SK-N-DZ (cell line): ENCODE data around the gene ADNP.

Experiments
- DNase-seq: peaks from one replicate; pipeline ENCODE4 v3.0.0-alpha.2; 2015; ENCODE audit warnings: low spot score

The ADNP gene

DNA sequence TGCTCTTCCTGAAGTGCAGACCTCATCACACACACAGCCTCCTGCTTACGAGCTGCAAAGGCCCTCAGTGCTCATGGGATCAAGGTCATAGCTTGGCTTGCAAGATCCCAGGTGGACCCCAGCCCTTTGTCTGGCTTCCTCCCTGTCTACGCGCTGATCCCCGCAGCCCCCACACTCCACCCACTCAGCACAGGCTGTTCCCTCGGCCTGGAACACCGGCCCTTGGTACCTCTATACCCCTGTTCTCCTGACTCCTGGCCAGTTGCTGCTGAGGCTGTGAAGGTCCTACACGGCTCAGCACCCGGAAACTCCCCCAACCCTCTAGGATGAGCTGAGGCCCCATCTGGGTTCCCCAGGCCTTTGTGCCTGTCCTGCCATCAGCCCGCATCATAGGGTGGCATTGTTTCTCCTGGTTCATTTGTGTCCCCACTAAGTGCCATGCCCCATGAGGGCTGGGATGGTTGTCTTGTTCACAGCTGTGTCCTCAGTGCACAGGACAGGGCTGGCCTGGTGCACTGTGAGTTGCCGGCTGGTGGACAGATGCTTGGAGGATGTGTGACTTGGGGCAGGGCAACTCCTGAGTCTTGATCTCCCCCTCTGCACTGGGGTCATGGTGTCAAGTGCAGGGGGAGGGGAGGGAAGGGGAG is 57.0 kb downstream of the ADNP start:
- no peak for DNase-seq

DNA sequence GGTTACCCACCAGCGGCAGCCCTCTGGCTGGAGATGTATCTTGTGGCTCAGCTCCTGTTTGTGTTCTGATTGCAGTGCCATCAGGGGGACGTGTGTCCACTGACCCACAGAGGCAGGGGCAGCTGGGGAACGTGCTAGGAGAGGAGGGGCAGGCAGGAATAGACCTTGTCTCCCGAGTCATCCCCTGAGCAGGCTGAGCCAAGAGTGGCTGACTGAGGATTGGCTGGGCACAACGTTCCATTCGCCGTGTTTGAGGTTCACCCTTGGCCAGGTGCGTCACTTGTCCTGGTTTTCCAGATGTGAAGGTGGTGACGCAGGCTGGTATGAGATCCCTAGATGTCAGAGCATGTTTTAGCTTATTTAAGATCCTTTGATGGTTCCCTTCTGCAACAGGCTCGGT is 57.7 kb downstream of the ADNP start:
- no peak for DNase-seq

DNA sequence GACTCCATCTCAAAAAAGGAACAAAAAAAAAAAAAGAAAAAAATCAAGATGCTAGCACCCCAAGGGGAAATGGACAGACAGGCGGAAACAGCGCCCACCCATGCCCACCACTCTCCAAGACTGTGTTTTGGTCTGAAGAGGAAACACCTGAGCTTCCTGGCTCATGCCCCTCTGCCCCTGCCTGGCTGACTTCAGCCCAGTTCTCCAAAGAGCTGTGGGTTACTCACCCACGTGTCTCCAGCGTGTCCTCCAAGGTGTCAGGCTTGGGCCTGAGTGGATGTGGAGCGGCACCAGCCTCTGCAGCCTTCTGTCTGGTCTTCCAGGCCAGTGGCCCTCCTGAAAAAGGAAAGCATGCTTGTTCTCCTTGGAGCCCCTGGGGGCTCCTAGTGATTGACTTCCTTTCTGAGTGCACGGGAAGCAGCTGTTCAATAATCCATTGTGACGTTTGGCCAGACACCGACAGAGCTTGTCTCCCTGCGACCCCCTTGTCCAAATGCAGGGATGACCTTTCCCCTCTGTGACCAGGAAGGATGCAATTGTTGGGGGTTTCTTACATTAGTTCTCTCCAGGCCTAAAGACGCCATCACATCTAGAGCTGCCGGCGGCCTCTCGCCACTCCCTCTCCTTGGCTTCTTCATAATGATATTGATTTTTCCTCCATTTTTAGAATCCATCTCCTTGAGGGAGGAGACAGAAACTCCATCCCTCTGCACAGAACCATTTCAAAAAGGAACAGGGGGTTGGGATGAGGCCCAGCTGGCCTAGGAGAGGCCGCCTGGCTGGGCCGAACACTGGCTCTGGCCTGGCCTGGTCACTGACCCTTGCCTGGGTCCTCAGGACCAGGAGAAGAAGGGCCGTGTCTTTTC is 58.4 kb downstream of the ADNP start:
- no peak for DNase-seq

DNA sequence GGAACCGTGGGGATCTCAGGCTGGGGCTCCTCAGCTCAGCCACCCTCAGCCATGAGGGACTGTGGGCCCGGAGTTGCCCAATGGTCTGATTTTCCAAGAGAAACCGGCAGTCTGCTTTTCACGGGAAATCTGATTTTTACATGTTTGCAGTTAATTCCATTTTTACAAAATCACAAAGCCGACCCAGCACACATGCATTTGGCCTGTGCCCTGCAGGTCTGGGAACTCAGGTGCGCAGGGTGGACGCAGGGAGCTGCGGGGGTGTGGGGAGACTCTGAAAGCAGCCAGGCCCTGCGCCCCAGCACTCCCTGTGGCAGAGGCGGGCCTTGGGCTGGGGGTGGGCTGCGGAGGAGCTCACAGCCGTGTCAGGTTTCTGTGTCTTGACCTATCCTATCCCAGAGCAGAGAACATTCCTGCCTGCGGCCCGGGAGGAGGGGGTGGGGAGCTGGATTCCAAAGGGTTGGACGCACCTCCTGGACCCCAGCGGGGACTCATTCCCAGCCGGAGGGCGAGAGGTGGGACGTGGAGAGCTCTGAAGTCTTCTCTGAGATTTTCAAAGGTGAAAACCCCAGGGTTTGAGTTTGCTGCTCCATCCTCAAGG is 60.6 kb downstream of the ADNP start:
- DNase-seq, result peak; percentile 81

DNA sequence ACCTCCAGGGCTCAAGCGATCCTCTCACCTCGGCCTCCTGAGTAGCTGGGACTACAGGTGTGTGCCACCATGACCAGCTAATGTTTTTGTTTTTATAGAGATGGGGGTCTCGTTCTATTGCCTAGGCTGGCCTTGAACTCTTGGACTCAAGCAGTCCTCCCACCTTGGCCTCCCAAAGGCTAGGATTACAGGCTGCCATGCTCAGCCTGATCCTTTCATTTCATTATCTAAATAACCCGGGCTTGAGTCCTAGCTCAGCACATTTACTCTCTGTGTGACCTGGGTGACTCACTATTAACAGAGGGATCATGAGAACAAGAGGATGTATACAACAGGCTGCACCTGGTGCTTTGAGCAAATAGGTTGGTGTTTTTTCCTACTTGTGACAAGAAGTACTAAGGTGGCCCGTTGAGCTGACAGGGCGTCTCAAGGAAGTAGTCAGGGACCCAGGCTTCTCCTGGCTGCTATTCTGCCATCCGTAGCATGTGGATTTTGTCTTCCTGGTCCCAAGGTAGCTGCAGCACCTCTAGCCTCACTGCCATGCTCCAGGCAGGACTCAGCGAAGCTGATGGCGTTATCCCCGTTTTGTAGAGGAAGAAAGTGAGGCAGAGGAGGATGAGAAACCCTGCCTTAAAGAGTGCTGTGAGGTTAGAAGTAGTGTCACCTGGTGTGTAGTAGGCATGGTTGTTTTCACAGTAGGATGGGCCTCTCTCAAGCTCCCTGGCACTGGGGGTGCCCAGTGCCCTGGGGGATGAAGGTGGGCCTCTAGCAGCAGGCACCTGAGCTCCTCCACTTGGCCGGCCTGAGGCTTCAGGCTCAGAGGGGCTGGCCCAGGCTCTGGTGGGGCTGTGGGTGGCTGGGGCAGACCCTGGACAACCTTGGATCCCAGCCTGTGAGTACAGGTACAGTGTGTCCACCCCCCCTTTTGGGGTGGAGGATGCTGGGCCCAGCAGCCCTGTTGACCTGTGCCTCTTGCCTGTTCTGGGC is 62.4 kb downstream of the ADNP start:
- no peak for DNase-seq

DNA sequence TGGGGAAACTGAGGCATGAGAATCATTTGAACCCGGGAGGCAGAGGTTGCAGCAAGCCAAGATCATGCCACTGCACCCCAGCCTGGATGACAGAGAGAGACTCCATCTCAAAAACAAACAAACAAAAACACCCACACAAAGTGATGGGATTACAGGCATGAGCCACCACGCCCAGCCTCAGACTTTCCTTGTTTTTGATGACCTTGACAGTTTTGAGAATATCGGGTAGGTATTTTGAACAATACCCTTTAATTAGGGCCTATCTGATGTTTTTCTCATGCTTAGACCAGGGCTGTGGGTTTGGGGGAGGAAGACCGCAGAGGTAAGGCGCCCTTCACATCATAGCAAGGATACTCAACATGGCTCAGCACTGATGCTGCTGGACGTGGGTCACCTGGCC is 63.4 kb downstream of the ADNP start:
- no peak for DNase-seq

DNA sequence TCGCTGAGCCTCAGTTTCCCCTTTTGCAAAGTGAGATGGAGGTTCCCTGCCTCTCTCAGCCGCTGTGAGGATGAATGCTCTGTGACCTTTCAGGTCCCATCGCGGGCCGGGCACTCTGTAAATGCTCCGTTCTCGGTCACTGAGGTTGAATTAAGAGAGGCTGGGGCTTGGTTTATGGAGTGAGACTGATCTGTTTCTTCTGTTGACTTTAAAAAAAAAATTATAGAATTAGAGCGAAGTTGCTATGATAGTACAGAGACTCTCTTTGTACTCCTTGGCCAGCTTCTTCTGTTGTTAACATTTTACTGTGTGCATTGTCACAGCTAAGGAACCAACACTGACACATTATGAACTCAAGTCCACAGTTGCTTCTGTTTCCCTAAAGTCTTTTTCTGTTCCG is 64.4 kb downstream of the ADNP start:
- no peak for DNase-seq

DNA sequence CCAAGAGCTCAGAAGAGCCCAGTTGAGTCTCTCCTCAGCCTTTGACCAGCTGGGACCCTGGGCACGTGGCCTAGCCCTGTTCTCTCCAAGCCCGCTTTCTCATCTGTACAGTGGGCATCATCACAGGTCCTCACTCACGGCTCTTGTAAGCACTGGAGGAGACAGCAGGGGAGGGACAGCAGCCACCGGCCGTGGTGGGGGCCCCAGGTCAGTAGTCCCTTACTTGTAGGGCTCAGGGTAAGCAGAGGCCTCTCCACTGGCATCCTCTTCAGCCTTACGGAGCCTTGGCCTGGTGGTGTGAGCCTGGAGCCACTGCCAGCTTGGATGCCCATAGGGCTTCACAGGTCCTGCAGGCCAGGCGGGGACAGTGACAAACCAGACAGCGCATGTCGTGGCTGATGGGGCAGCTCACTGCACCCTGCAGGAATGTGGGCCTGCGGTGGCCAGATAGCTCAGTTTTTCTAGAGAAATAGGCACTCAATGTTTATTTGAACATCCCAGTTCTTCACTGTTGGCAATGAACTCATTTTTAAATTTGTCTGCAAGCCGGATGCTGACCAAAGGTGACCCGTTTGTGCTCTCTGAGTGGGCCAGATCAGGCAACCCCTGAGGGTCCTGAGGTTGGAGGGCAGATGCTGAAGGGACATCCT is 65.1 kb downstream of the ADNP start:
- DNase-seq, result no peak

DNA sequence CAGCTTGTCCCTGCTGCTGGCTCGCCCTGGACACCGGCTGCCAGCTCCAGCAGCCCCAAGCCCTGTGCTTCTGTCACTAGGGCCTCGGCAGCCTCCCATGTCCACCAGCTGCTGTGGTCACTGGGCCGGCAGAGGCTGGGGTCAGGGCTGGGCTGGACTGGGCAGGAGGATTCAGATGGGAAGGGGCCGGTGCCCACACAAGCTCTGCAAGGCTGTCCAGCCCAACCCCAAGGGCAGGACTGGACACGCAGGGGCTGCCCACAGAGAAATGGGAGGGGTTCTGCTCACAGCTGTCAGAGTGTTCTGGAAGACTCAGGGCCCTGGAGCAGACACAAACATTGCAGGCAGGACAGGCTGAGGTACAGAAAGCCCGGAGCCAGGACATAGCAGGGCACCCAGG is 65.6 kb downstream of the ADNP start:
- no peak for DNase-seq

DNA sequence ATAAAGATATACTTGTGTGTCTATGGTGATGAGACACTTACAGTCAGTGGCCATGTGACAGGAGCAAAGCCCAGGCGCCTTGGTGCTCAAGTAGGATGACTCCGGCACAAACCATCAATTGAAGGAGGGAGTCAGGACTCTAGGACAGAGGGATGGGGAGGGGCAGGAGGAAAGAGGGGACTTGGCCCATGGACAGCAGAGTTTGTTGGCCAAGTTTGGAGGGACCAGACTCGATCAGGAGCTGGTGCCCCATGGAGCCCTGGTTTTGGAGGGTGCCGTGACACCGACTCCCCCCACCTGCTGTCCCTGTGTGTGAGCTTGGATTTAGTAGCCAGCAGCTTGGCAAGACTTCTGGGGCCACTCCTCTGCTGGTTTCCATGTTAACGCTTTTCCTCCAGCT is 66.1 kb downstream of the ADNP start:
- no peak for DNase-seq

DNA sequence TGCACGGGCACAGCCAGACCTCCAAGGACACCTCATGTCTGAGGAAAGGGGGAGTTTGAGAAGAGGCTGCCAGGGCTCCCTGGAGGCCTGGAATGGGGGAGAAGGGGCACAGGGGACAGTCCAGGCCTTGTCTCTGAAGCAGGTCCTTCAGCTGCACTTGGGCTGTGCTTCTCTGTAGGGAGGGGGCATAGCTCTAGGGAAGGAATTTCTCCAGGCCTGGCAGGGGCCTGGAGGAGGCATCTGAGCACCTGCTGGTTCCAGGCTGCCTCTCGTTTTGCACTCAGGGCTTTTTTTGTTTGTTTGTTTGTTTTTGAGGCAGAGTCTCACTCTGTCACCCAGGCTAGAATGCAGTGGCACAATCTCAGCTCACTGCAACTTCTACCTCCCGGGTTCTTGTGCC is 68.7 kb downstream of the ADNP start:
- no peak for DNase-seq

DNA sequence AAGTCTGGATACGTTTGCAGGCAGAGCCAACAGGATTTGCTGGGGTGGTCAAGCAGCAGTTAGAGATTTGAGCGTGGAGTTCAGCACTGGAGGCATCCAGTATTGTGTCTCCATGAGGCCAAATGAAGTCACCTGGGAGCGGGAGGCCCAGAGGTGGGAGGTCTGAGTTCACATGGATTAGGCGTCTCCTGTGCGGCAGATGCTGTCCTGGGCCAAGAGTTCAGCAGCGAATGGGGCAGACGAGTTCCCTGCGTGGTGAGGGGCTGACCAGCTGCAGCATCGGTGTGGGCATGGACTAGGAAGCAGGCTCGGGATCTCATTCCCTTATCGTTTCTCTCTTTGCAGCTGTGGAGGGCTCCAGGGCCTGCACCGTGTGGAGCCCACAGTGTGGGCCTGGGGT is 70.2 kb downstream of the ADNP start:
- DNase-seq, result no peak

DNA sequence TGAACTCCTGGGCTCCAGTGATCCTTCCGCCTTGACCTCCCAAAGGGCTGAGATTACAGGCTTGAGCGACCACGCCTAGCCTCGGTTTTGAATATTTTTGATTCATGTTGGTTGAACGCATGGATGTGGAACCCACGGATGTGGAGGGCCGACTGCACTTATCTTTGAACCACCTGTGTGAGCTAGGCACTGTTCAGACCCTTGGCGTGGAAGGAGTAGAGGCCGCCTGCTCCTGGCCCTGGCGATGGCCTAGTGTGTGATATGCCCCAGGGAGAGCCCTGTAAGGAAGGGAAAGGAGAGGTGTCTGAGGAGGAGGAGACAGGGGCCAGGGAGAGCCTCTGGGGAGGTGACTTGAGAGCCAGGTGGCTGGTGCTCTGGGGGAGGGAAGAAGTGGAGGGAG is 72.1 kb downstream of the ADNP start:
- no peak for DNase-seq

DNA sequence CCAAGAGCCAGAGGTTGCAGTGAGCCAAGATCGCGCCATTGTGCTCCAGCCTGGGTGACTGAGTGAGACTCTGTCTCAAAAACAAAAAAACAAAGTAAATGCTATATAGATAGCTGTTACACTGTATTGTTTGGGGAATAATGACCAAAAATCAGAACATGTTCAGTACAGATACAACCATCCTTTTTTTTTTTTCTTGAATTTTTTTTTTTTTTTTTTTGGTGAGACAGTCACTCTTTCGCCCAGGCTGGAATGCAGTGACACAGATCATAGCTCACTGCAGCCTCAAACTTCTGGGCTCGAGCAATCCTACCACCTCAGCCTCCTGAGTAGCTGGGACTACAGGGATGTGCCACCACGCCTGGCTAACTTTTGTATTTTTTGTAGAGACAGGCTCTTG is 72.7 kb downstream of the ADNP start:
- DNase-seq, result no peak

DNA sequence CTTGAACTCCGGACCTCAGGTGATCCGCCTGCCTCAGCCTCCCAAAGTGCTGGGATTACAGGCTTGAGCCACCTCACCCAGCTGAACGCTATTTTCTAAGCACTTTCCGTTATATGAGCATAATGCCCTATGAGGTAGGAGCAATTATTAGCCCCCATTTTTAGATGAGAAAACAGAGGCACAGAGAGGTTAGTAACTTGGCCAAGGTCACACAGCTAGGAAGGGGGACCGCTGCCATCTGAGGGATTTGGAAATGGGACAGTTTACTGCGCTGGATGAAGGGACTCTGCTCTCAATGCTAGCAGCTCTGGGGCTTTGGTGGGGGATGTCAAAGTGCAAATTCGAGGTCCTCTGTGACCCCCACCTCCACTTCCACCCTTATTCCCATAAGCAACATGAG is 73.9 kb downstream of the ADNP start:
- DNase-seq, result no peak

DNA sequence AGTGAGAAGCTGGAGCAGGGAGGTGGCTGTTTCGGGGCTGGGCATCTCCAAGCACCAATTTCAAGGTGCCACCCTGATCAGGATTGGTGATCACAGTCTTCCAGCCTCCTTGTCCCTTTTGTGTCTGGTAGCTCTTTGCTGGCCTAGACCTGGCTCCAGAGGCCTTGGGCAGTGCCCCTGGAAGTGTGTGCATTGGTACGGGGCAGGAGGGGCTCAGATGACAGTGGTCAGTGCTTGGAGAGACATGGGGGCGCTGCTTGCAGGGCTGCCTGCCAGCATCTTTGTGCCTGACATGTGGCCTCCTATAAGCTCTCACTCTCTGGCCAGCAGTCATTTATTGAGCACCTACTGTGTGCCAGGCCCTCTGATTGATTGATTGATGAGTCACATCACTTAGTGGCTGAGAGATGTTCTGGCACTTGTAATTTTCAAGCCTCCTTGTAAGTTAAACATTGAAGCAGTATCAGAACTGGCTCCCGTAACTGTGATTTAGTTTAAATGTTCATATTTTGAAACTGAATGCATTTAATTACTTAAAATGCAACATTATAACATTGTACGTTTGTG is 74.7 kb downstream of the ADNP start:
- no peak for DNase-seq

DNA sequence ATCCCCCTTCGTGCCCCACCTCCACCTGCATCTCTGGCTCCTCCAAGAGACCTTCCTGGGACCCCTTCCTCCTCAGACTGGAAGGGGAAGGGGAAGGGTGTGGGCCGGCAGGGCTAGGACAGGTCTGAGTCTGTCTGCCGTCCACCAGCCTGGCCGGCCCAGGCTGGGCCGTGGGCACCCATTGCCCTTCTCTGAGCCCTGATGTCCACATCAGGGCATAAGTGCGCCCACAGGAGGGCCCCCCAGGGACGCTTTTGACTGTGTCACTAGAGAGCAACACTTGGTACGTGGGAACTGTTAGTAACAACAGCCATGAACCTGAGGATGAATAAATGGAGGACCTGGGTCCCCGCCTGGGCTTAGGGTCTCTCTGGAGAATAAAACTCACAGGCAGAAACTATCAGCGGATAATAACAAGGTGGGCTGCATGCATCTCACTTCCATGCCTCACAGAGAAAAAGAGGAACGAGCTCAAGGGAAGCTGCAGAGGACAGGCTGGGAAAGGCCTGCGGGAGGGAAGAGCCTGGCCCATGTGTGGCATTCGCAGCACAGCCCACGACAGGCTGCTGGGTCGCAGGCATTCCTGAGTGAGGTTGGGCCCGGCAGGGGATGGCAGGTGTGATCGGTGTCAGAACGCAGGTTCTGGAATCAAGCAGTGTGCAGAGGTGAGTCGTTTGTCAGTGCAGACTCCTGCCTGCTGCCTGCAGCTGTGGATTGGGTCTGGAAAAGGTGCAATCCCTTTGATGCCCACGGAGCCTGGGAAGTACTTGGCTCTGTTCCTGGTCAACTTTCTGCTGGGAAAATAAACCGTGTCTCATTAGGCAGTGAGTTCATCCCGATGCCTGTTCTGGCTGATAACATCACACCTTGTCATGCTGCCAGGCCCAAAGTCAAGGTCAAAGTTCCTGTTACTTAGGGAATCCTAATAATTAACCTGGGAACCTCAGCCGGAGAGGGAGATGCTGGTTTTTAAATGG is 75.5 kb downstream of the ADNP start:
- peak; percentile 41 for DNase-seq

DNA sequence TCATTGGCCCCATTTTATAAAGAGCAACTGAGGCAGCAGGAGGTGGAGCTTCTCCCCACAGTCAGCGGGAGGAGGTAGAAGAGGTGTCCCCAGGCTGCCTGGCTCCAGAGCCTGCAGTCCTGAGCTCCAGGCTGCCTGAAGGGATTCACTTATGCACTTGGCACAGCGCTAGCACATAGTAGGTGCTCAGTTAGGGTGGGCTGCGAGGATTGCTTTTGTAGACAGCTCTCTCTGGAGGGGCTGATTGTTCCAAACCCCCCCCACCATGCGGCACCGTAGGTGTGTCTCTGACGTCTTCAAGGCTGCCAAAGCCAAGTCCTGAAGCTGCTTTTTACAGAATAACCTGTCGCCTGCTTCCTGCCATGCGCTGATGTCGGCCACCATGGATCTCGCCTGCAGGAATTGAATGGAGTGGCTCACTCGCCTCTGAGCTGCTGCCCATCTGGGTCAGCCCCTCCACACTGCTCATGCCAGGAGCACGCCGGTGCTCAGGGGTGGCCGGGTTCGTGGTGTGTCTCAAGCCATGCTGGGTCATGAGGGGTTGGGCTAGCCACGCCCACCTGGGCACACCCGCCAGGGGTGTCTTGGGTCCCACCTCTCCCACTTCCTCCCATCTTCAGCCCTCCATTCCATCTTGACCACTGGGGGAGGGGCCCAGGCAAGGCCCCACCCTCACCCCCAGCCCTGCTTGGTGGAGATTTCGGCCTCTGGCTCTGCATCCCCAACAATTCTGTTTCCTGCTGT is 76.6 kb downstream of the ADNP start:
- DNase-seq, result no peak

DNA sequence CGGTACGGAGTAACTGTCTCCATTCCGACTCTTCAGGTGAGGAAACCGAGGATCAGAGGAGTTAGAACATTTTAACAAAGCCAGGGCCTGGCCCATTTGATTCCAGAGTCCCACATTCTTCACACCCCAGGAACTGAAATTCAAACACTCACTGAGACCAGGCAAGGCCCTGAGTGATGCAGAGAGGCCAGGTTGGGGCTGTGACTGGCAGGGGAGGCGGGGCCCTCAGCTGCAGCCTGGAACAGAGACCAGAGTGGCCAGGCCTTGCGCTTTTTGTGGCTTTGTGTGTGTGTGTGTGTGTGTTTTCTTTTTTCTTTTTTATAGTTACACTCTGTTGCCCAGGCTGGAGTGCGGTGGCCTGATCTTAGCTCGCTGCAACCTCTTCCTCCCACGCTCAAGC is 79.2 kb downstream of the ADNP start:
- DNase-seq, result no peak
